RWPE1 (cell line): Measurements from ENCODE around the gene ENOX1.

Experiments
- CTCF ChIA-PET: fragments of 350-600 bp; sonication (Branson Sonifier 250); formaldehyde crosslinking; extraction: SDS; loops from one replicate; lab custom pipeline; 2021; lab: Yijun Ruan, JAX
- POLR2A ChIA-PET: fragments of 400-600 bp; formaldehyde crosslinking; extraction: SDS; loops from one replicate; lab custom pipeline; 2020; ENCODE audit warnings: antibody characterized with exemption; ENCODE audit not compliant: low non-redundant PET; lab: Yijun Ruan, JAX
- DNase-seq: peaks from one replicate; pipeline ENCODE4 v3.0.0; 2012; ENCODE audit warnings: low spot score
- H3K27ac ChIP-seq: fragments of 450-650 bp; 2 replicates; pipeline ENCODE4 v1.5.1; 2017
- CTCF ChIP-seq: fragments of 450-650 bp; conservative IDR thresholded peaks from 2 replicates; pipeline ENCODE4 v1.5.1; 2017; ENCODE audit warnings: low read depth, mild to moderate bottlenecking

The ENOX1 gene

GRCh38 chr13:43446126-43446525 is 340.6 kb downstream of the ENOX1 start:
- ChIA-PET POLR2A (no interaction called here), CTCF (no interaction called here)
- no peak for TF ChIP-seq CTCF
- DNase-seq: no peak
- no peak overlapping the region for H3K27ac ChIP-seq

GRCh38 chr13:43445668-43446067 is 341.1 kb downstream of the ENOX1 start:
- no peak for DNase-seq
- CTCF ChIA-PET: no interaction called here

GRCh38 chr13:43444081-43444480 is 342.7 kb downstream of the ENOX1 start:
- H3K27ac ChIP-seq: no peak overlapping the region
- DNase-seq: no peak
- ChIA-PET CTCF (interaction anchor here (0.7 kb wide), 1 partner anchor 257 kb away, joined by 3 read pairs; no protein-coding TSS in a partner anchor), POLR2A (no interaction called here)
- no peak for TF ChIP-seq CTCF

More at GRCh38 chr13:43445668-43446067, 341.1 kb downstream of the ENOX1 start:
- no peak overlapping the region for H3K27ac ChIP-seq
- no peak for TF ChIP-seq CTCF
- POLR2A ChIA-PET: no interaction called here

- ChIA-PET POLR2A (no interaction called here), CTCF (no interaction called here)
- no peak overlapping the region for H3K27ac ChIP-seq
- TF ChIP-seq CTCF: no peak
- DNase-seq: no peak
Observed at GRCh38 chr13:43441899-43442499, 344.8 kb downstream of the ENOX1 start.

GRCh38 chr13:43441464-43441863 is 345.3 kb downstream of the ENOX1 start:
- ChIA-PET POLR2A (no interaction called here), CTCF (no interaction called here)
- TF ChIP-seq CTCF: no peak
- H3K27ac ChIP-seq: no peak overlapping the region
- DNase-seq: no peak

- no peak overlapping the region for H3K27ac ChIP-seq
- POLR2A ChIA-PET: no interaction called here
- CTCF ChIA-PET: no interaction called here
- no peak for TF ChIP-seq CTCF
- DNase-seq: no peak
Observed at GRCh38 chr13:43434191-43434590, 352.6 kb downstream of the ENOX1 start.
